SKM-1 (cell line): Measurements from ENCODE around the gene CD163.
"Not testable (repeated sequence)": the region's sequence is repeated elsewhere in the genome, so short reads cannot be mapped to it uniquely, and the experiment has no call there.

ENCODE experiments used
- DNase-seq: peaks from one replicate; lab custom pipeline; 2025; ENCODE audit not compliant: unreplicated experiment; lab: John Stamatoyannopoulos, UW

CD163 gene

DNA sequence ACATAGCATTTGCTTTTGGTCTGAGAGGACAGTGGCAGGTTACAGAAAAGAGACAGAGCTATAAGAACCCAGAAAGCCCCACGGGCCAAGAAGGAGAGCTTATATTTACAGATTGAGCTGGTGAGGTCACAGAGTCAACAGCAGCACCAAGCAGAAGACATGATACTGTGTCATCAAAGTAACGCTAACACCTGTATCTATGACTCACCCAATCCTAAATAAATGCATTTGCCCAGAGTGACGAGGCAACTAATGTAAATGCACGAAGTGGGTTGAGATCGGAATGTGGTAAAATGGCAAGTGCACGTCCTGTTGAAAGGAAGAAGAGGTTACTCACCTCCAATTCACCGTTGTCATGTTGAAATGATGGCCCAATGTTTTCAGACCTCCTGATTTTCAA lies 52.9 kb downstream of the CD163 start:
- no peak for DNase-seq

DNA sequence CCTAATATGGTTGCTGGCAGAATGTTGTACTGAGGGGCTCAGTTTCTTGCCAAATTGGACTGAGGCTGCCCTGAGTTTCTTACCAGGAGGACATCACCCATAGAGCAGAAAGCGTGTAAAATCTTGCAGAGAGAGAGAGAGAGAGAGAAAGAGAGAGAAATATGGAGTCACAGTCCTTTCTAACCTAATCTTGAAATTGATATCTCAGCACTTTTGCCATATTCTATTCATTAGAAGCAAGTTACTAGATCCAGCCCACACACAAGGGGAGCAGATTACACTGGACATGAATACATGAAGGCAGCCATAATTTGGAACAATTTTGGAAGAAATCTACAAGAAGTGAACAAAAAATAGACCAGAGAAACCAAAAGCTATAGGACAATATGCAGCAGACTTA lies 55.5 kb downstream of the CD163 start:
- DNase-seq: no peak

DNA sequence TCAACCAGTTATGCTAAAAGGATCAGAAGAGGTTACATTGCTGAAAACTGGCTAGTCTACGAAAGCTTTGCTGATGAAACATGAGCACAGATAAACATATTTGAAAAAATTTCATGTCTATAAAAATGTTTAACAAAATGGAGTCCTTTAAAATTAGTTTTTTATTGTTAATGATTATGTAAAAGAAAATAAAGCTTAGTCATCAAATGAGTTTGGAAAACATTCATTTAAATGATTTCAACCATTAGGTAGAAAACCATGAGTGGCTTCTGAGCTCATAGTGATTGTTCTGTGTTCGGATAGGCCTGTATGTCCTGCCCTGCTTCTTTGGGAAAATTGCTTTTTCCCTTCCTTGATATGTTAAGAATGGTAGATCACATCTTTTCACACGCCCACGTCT lies 59.0 kb downstream of the CD163 start:
- no peak for DNase-seq

DNA sequence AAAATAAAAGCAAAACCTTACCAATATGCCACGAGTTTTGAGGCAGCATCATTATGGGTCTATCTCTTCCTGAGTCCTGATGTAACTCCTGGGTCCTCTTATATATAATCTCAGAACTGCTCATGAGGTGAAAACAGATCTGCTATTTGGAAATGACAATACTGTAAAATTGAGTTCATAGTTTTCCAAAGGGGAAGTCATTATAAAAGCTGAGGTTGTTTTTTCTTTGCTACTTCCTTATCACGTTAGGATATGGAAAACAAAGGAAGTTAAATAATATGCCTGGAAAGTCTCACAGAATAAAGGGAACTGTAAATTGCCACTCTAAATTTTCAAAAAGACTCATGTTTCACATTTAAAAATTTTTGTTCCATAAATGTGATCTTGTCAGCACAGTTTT lies 59.5 kb downstream of the CD163 start, which contains the start of gene CD163L1:
Gene CD163L1, minus strand, starts transcription at position 78 of the 400 bp plus-strand sequence. Its CDS starts 26 bp downstream, at position 52.
- DNase-seq: no peak

DNA sequence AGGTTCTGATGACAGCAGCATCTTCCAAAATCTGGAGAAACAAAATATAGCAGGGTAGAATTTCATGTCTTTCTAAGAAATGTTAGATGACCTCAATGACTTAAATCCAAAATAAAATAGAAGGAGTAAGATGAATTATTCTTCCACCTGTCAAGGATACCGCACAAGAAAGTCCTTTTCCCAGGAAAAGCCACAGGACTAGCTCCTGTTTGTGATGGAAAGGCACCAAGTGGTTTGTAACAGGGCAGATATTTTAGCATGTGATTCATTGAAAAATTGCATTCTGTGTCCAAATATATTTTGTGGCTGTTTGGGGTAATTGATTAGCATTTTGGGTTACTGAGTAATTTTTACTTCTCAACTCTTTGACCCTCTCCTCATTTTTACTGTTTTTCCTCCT lies 62.4 kb downstream of the CD163 start:
- no peak for DNase-seq

DNA sequence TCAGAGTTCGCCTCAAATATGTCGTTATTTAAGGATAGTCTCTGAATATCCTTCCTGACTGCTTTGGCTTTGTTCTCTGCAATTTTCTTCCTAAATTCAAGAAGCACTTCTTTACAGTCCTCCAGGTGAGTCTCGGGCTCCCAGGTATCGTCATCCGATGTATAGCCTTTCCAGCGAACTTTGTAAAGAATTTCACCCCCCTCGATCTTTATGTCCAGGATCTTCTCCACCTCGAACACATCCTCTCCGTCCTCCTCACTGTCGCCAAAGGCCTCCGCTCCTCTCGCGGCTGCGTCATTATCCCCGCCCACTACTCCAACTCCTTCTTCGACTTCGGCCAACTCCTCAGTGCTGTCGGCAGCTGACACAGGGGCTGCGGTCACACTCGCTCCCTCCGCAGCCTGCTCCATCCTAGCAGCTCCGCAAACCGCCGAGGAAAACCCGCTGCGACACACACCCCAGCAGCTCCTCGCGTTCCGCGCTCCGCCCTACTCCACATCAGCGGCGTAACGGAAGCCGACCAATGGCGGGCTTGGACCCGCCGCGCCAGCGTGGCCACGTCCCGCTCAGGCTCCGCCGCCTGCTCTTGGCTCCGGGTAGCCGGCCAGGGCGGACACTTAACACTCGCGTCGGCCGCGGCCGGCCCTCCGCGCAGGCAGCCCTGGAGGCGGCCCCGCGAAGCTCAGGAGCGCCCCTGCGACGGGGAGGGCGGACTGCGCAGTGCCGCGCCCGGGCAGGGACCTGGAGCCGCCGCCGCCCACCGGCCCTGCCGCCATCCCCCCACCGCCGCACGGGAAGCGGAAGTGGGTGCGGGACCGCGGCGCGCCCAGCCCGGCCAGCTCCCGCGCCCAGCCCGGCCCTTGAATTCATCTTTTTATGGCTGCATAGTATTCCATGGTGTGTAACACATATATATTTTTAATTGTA lies 63.7 kb downstream of the CD163 start:
- DNase-seq: no peak

DNA sequence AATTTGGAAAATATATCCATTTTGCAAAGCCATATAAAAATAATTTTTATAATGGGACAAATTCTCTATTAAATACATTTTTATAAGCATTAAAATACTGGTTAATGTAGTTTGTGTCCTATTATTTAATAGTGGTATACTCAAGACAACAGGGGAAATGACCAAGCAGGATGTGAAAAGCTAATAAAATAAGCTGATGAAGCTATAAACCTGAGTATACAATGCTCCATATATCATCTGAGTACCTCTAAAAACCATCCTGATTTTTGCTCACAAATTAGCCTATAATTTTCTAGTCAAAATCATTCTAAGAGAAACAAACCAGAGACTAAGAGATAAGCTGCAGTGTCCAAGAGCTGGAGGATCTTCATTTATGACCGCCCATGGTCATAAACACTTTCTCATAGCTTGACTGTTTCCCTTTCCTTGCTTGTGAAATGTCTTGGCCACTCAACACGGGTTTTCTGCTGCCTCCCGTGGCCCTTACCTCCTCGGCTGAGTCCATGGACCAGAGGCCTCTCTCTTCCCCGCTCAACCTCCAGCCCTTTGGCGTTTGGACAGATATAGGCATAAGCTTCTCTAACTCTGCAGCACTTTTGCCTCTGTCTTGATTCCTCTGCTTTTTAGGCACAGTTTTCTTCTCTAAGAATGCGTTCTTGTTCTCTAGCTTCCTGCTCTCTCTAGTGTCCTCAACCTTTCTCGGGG lies 65.1 kb downstream of the CD163 start:
- DNase-seq: not testable (repeated sequence)

DNA sequence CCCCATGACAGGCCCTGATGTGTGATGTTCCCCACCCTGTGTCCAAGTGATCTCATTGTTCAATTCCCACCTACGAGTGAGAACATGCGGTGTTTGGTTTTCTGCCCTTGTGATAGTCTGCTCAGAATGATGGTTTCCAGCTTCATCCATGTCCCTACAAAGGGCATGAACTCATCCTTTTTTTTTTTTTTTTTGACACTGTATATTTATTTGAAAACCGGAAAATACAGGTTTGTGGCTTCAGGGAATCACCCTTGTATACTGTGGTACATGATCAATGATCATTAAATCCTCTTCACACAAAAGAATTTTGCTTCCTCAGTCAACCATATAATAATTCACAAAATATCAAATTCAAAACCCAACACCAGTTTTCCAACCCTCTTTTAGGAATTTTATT lies 66.1 kb downstream of the CD163 start:
- not testable (repeated sequence) for DNase-seq

DNA sequence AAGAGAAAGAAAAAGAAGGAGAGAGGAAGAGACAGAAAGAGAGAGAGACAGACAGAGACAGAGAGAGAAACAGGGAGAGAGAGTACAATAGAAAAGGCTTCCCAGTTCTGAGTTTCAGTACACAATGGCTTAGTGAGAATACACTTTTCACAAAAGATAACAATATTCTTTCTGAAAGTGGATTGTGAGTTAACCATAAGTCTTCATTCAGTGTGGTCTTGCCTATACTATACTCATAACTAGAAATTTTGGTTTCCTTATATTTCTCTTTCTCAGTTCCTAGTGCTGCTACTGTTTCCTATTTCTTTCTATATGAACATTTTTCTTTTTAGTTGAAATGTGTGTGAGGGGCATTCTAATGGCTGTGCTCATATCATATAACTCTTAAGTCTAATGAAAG lies 68.9 kb downstream of the CD163 start:
- no peak for DNase-seq

DNA sequence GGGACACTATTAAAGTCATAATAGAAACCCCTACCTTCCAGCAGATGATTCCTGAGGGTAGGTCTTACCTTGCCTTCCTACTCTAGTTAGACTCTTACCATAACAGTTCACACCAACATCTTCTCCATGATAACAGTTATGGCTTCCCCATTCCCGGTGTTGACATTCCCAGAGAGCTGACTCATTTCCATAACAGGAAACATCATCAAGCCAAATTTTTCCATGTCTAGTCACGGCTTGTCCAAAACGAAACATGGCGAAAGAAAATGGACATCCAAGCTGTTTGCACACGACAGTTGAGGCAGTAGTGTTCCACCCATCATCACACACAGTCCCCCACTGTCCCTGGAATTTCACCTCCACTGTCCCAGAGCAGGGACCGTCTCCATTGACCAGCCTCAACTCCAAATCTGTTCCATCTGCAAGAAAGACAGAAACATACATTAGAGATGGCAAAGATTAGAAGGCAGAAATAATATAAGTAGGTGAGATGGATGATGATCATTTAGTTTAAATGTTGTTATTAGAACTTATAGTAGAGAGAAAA lies 70.2 kb downstream of the CD163 start:
- DNase-seq: no peak

DNA sequence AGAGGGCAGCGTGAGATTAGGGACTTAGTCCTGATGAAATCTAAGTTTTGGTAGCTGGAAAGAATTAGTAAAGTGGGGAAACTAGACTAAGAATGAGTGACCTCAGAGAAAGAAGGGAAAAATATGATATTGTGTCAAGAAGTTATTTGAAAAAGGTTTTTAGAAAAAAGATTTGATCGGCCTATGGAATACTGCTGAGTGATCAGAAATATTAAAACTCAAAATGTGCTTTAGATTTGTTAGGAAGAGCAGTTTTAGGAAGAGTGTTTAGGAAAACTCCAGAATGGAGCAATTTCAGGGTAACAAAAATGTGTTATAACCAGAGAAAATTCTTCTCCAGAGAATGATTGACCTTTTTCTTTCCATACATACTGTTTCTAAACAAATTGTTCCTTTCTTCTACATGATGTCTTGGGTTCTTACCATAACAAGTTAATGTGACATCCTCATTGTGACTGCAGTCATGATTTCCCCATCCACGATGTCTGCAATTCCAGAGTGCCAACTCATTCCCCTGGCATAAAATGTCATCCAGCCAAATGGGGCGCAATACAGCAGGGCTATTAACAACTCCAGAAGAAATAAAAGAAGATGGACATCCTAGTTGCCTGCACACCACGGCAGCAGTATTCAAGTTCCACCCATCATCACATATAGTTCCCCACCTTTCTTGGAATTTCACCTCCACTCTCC lies 71.4 kb downstream of the CD163 start:
- DNase-seq: no peak
